Astrocyte (in vitro differentiated cells and primary cell): ENCODE results near the gene ITGB1.

Experiments
- EZH2 ChIP-seq: IDR thresholded peaks from 2 replicates; pipeline ENCODE4 v1.6.1; 2012; ENCODE audit warnings: mild to moderate bottlenecking, low read length, inconsistent platforms; ENCODE audit not compliant: insufficient read depth
- TF ChIP-seq, protein P1 (sequence below): IDR thresholded peaks from 2 replicates; pipeline ENCODE4 v1.5.1; 2011; ENCODE audit warnings: low read depth, mild to moderate bottlenecking, inconsistent platforms, low read length, moderate library complexity; ENCODE audit not compliant: insufficient read depth

DNA sequence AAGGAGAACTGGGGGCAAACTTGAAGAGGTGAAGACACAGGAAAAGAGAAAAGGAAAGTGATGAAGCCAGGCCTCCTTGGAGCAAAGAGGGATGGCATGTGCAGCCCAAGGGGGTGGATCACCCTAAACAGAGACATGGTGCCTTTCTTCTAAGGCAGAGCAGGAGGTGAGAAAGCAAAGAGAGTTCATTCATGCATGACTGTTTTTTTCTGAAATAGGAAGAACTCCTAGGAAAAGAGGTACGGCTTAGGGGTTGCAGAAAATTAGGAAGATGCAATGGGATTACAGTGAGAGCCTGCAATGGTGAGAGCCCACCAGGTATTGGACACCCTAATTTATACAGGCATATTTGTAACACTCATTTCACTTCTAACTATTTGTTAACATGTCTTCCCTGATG lies 15.9 kb downstream of the ITGB1 start:
- TF ChIP-seq, protein P1, sequence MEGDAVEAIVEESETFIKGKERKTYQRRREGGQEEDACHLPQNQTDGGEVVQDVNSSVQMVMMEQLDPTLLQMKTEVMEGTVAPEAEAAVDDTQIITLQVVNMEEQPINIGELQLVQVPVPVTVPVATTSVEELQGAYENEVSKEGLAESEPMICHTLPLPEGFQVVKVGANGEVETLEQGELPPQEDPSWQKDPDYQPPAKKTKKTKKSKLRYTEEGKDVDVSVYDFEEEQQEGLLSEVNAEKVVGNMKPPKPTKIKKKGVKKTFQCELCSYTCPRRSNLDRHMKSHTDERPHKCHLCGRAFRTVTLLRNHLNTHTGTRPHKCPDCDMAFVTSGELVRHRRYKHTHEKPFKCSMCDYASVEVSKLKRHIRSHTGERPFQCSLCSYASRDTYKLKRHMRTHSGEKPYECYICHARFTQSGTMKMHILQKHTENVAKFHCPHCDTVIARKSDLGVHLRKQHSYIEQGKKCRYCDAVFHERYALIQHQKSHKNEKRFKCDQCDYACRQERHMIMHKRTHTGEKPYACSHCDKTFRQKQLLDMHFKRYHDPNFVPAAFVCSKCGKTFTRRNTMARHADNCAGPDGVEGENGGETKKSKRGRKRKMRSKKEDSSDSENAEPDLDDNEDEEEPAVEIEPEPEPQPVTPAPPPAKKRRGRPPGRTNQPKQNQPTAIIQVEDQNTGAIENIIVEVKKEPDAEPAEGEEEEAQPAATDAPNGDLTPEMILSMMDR, result no peak
- TF ChIP-seq EZH2, result no peak
